Transverse colon (tissue), 4 donors: ENCODE measurements around the gene UQCRH. TPM values are rescaled to one million over a fixed set of nuclear protein-coding genes. Genes with fewer than 3 reads are reported as not detected.
"Not testable (repeated sequence)": the region's sequence is repeated elsewhere in the genome, so short reads cannot be mapped to it uniquely, and the experiment has no call there.

Experiments
- DNase-seq: peaks from one replicate; pipeline ENCODE4 v3.0.0-alpha.2; 2019
- H3K27ac ChIP-seq, 4 donors: fragments of 200-600 bp; sonication (generic); 2 replicates each; pipeline ENCODE4 v1.5.1; 2016 to 2018; ENCODE audit warnings: inconsistent platforms in 4 of 4
- H3K27me3 ChIP-seq: fragments of 200-600 bp; sonication (generic); 2 replicates; pipeline ENCODE4 v1.5.1; 2017; ENCODE audit warnings: inconsistent platforms
- H3K36me3 ChIP-seq, 4 donors: fragments of 200-600 bp; sonication (generic); 2 replicates each; pipeline ENCODE4 v1.5.1; 2017 to 2019; ENCODE audit warnings: inconsistent platforms in 4 of 4
- H3K4me1 ChIP-seq, 4 donors: fragments of 200-600 bp; sonication (generic); 2 replicates each; pipeline ENCODE4 v1.5.1; 2017 to 2020; ENCODE audit warnings: inconsistent platforms in 4 of 4
- H3K4me3 ChIP-seq, 4 donors: fragments of 200-600 bp; sonication (generic); 1 replicate in 1 of 4; 2 replicates in 3 of 4; pipeline versions ENCODE4 v1.5.1 to v1.6.1; 2017 to 2019; ENCODE audit warnings: inconsistent platforms in 4 of 4
- H3K9me3 ChIP-seq, 2 donors: fragments of 200-600 bp; sonication (generic); 2 replicates each; pipeline ENCODE4 v1.5.1; 2017 to 2019; ENCODE audit warnings: inconsistent platforms in 2 of 2
- EP300 ChIP-seq: sonication (generic); formaldehyde crosslinking; IDR thresholded peaks from one replicate; pipeline ENCODE4 v1.6.1; 2017; ENCODE audit warnings: antibody characterized with exemption, low read depth
- POLR2A ChIP-seq: fragments of 450-650 bp; IDR thresholded peaks from one replicate; pipeline ENCODE4 v1.6.1; 2016; ENCODE audit warnings: antibody characterized with exemption, mild to moderate bottlenecking, moderate library complexity
- POLR2AphosphoS5 ChIP-seq, 3 donors: sonication (generic); formaldehyde crosslinking; IDR thresholded peaks; one replicate each; pipeline ENCODE4 v1.6.1; 2016; ENCODE audit warnings: antibody characterized with exemption in 3 of 3
- WGBS, 2 donors: methylation state at CpG; one replicate each; pipeline ENCODE4 v1.1.5; 2018; ENCODE audit warnings: low coverage in 1 of 2; 5-methylcytosine and 5-hydroxymethylcytosine counted together
- in situ Hi-C, 4 donors: fragments of 200-750 bp; cut with MboI; loops; one replicate each; pipeline versions ENCODE4 v1.15.0 to v1.15.1; 2017; ENCODE audit warnings: low sequenced_read_pairs in 3 of 4, low pct_ligation_motif_present in 1 of 4, low pct_unique_long_range_greater_than_20kb in 1 of 4
- intact Hi-C: fragments of 100-400 bp; cut with DNase I; formaldehyde crosslinking; loops from one replicate; pipeline ENCODE4 v1.15.1; 2023; ENCODE audit warnings: low total_unique reads
- total RNA-seq, 4 donors: library from RNA; depleted of rRNA; stranded (reverse); fragments of >200 nt; gene quantifications; one replicate each; pipeline ENCODE4 v1.1.0, GENCODE V29; 2016
- TF ChIP-seq, protein P1 (sequence below), 5 experiments: fragments of 200-600 bp in 3 of 5; fragments of 450-650 bp in 2 of 5; sonication (generic) in 3 of 5; IDR thresholded peaks; 1 replicate in 2 of 5; 2 replicates in 3 of 5; pipeline ENCODE4 v1.5.1; 2016 to 2017; ENCODE audit warnings: antibody characterized with exemption in 5 of 5, inconsistent platforms in 3 of 5, mild to moderate bottlenecking in 2 of 5, moderate library complexity in 1 of 5

Gene UQCRH
- total RNA-seq, 4 donors from 2014 or later, result 108 to 575 (median 330) TPM

DNA sequence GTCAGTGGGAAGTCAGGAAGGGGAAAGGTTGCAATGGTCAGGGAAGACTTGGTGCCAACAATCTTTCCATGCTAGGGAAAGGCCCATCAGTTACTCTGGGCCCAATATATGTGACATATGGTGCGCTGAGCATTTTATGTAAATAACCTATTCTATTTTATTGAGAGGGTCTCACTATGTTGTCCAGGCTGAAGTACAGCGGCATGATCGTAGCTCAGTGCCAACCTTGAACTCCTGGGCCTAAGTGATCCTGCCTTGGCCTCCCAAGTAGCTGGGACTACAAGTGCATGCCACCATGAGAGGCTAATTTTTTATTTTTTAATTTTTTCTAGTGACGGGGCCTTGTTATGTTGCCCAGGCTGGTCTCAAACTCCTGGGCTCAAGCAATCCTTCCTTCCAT, 6.8 kb downstream of the UQCRH start:
- no peak for DNase-seq
- intact Hi-C loops (no loop called here), in situ Hi-C loops (no loop called here)
- 100% methylated on average over 4 of the region's 4 CpGs; no CpG with 5 or more reads in 1 of the 2 donors for WGBS, 2 donors
- H3K36me3 ChIP-seq, result peaks cover 0 to 55% (median 27%) of the 10 kb centered on the region in 4 donors
- no peak for TF ChIP-seq EP300
- TF ChIP-seq, protein P1, sequence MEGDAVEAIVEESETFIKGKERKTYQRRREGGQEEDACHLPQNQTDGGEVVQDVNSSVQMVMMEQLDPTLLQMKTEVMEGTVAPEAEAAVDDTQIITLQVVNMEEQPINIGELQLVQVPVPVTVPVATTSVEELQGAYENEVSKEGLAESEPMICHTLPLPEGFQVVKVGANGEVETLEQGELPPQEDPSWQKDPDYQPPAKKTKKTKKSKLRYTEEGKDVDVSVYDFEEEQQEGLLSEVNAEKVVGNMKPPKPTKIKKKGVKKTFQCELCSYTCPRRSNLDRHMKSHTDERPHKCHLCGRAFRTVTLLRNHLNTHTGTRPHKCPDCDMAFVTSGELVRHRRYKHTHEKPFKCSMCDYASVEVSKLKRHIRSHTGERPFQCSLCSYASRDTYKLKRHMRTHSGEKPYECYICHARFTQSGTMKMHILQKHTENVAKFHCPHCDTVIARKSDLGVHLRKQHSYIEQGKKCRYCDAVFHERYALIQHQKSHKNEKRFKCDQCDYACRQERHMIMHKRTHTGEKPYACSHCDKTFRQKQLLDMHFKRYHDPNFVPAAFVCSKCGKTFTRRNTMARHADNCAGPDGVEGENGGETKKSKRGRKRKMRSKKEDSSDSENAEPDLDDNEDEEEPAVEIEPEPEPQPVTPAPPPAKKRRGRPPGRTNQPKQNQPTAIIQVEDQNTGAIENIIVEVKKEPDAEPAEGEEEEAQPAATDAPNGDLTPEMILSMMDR (IDR thresholded peaks at IDR 0.05), result no peak
- no peak for TF ChIP-seq POLR2A
- no peak for TF ChIP-seq POLR2AphosphoS5 (IDR thresholded peaks at IDR 0.05)
- peaks cover 13 to 29% (median 22%) of the 10 kb centered on the region in 4 donors for H3K4me1 ChIP-seq
- H3K4me3 ChIP-seq, result no peak overlapping the region
- no peaks in the 10 kb centered on the region for H3K9me3 ChIP-seq
- no peak overlapping the region for H3K27ac ChIP-seq
- H3K27me3 ChIP-seq, result no peaks in the 10 kb centered on the region

DNA sequence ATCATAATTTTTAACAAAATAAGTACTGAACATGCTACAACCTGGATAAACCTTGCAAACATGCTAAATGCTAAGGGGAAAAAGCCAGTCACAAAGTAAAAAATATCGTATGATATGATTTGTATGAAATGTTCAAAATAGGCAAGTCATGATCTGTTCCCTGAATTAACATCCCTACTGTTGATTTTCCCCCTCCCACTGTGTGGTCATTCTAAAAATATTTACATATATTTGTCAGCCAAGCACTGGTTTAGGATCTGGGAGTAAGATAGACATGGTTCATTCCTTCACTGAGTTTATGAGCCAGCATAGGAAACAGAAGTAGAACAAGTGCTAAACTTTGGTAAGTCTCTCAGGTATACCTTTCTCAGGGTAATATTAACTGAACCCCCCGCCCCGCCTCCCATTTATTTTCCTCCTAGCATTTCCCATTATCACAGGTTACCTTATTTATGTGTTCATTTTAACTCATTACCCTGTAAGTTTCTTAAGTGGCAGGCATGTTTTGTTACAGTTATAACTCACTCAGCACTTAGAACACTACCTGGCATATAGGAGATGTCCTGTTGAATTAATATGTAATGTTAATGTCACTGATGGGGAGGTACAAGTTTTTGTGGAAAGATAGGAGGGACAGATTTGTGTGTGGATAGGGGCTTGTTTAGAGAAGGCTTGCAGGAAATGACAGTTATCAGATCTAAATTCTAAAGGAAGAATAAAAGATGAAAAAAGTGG, 12.3 kb downstream of the UQCRH start:
- Histone ChIP-seq H3K4me3 (no peak overlapping the region), H3K27ac (no peak overlapping the region), H3K36me3 (peaks cover 0 to 52% (median 28%) of the 10 kb centered on the region in 4 donors), H3K27me3 (no peaks in the 10 kb centered on the region), H3K4me1 (no peaks in the 10 kb centered on the region), H3K9me3 (no peaks in the 10 kb centered on the region)
- TF ChIP-seq POLR2AphosphoS5 (IDR thresholded peaks at IDR 0.05), result no peak
- TF ChIP-seq, protein P1 (IDR thresholded peaks at IDR 0.05), result no peak
- no peak for TF ChIP-seq POLR2A
- no peak for TF ChIP-seq EP300
- no peak for DNase-seq
- WGBS, 2 donors, result 57 to 92% methylated on average over 1 to 3 of the region's 3 CpGs
- intact Hi-C loops, result no loop called here
- in situ Hi-C loops, result no loop called here

DNA sequence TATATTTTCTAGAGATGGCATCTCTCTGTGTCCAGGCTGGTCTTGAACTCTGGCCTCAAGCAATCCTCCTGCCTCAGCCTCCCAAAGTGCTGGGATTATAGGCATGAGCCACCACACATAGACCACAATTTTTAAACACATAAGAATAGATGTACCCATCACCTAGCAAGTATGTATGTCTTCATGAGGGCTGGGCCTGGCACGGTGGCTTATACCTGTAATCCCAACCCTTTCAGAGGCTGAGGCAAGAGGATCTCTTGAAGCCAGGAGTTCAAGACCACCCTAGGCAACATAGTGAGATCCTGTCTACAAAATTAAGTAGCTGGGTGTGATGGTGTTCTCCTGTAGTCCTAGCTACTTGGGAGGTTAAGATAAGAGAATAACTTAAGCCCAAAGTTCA, 13.8 kb downstream of the UQCRH start:
- Histone ChIP-seq H3K27ac (no peak overlapping the region), H3K27me3 (no peaks in the 10 kb centered on the region), H3K36me3 (peaks cover 0 to 37% (median 19%) of the 10 kb centered on the region in 4 donors), H3K9me3 (no peaks in the 10 kb centered on the region), H3K4me1 (no peaks in the 10 kb centered on the region), H3K4me3 (no peak overlapping the region)
- WGBS, 2 donors, result 95% methylated on average over 1 of the region's 1 CpG; no CpG with 5 or more reads in 1 of the 2 donors
- intact Hi-C loops (no loop called here), in situ Hi-C loops (no loop called here)
- TF ChIP-seq POLR2A, result no peak
- TF ChIP-seq, protein P1 (IDR thresholded peaks at IDR 0.05), result no peak
- TF ChIP-seq POLR2AphosphoS5 (IDR thresholded peaks at IDR 0.05), result no peak
- no peak for TF ChIP-seq EP300
- no peak for DNase-seq

DNA sequence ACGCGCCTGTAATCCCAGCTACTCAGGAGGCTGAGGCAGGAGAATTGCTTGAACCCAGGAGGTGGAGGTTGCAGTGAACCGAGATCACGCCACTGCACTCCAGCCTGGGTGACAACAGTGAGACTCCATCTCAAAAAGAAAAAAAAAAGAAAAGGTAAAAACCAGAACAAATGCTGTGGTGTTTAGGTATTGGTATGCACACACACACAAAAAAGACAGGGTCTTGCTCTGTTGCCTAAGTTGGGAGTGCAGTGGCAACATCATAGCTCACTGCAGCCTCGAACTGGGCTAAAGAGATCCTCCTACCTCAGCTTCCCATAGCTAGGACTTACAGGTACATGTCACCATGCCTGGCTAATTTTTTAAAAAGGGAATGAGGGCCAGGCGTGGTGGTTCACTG, 15.8 kb downstream of the UQCRH start:
- H3K9me3 ChIP-seq, DNase-seq, H3K4me3 ChIP-seq, H3K27ac ChIP-seq, intact Hi-C loops, H3K4me1 ChIP-seq, H3K27me3 ChIP-seq, in situ Hi-C loops: not testable (repeated sequence)
- peaks cover 0 to 17% (median 8%) of the 10 kb centered on the region in 4 donors for H3K36me3 ChIP-seq
- 83 to 92% methylated on average over 3 to 6 of the region's 6 CpGs for WGBS, 2 donors

DNA sequence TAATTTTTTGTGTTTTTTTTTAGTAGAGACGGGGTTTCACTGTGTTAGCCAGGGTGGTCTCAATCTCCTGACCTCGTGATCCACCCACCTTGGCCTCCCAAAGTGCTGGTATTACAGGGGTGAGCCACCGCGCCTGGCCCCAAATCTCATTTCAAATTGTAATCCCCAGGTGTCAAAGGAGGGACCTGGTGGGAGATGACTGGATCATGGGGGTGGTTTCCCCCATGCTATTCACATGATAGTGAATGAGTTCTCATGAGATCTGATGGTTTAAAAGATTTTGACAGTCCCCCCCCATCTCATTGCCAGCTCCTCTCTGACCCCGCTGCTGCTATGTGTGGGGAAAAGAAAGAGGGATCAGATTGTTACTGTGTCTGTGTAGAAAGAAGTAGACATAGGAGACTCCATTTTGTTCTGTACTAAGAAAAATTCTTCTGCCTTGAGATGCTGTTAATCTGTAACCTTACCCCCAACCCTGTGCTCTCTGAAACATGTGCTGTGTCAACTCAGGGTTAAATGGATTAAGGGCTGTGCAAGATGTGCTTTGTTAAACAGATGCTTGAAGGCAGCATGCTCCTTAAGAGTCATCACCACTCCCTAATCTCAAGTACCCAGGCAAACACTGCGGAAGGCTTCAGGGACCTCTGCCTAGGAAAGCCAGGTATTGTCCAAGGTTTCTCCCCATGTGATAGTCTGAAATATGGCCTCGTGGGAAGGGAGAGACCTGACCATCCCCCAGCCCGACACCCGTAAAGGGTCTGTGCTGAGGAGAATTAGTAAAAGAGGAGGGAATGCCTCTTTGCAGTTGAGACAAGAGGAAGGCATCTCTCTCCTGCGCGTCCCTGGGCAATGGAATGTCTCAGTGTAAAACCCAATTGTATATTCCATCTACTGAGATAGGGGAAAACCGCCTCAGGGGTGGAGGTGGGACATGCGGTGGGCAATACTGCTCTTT, 16.7 kb downstream of the UQCRH start:
- H3K4me1 ChIP-seq, H3K27ac ChIP-seq, intact Hi-C loops, H3K4me3 ChIP-seq, H3K9me3 ChIP-seq, in situ Hi-C loops, DNase-seq, H3K27me3 ChIP-seq: not testable (repeated sequence)
- WGBS, 2 donors, result 60 to 90% methylated on average over 1 to 13 of the region's 13 CpGs
- H3K36me3 ChIP-seq, result peaks cover 0 to 12% (median 5%) of the 10 kb centered on the region in 4 donors

DNA sequence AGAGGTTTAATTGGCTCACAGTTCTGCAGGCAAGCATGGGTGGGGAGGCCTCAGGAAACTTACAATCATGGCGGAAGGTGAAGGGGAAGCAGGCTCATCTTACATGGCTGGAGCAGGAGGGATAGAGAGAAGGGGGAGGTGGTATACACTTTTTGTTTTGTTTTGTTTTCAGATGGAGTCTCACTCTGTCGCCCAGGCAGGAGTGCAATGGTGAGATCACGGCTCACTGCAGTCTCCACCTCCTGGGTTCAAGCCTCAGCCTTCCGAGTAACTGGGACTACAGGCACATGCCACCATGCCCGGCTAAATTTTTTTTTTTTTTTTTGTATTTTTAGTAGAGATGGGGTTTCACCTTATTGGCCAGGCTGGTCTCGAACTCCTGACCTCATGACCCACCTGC, 18.7 kb downstream of the UQCRH start:
- DNase-seq, intact Hi-C loops, H3K36me3 ChIP-seq, H3K9me3 ChIP-seq, in situ Hi-C loops, H3K27ac ChIP-seq, H3K4me1 ChIP-seq, H3K4me3 ChIP-seq, H3K27me3 ChIP-seq: not testable (repeated sequence)
- 87 to 100% methylated on average over 2 to 6 of the region's 6 CpGs for WGBS, 2 donors
